Spleen (tissue), 7 donors: ENCODE results near the gene MBNL1.

Experiments
- POLR2A ChIP-seq, 3 donors: fragments of 450-650 bp; IDR thresholded peaks; one replicate each; pipeline ENCODE4 v1.5.1; 2017; ENCODE audit warnings: antibody characterized with exemption in 3 of 3, mild to moderate bottlenecking in 1 of 3
- POLR2AphosphoS5 ChIP-seq, 3 donors: sonication (generic); formaldehyde crosslinking; IDR thresholded peaks; one replicate each; pipeline ENCODE4 v1.5.1; 2017; ENCODE audit warnings: antibody characterized with exemption in 3 of 3
- TF ChIP-seq, protein P1 (sequence below), 11 experiments: fragments of 200-600 bp in 7 of 11; fragments of 450-650 bp in 4 of 11; sonication (generic) in 4 of 11; IDR thresholded peaks in 8 of 11; conservative IDR thresholded peaks in 3 of 11; 1 replicate in 7 of 11; 2 replicates in 4 of 11; pipeline versions ENCODE4 v1.4.0 to v1.8.0; 2016 to 2021; ENCODE audit warnings: antibody characterized with exemption in 11 of 11, inconsistent platforms in 4 of 11, mild to moderate bottlenecking in 1 of 11
- donor health status: DM: no; HTN: no; CAD: no; lungs with moderate emphysema.
- donor health status: DM: no; HTN: no; CAD: no.
- donor health status: DM: no; HTN: no; CAD: no.

DNA sequence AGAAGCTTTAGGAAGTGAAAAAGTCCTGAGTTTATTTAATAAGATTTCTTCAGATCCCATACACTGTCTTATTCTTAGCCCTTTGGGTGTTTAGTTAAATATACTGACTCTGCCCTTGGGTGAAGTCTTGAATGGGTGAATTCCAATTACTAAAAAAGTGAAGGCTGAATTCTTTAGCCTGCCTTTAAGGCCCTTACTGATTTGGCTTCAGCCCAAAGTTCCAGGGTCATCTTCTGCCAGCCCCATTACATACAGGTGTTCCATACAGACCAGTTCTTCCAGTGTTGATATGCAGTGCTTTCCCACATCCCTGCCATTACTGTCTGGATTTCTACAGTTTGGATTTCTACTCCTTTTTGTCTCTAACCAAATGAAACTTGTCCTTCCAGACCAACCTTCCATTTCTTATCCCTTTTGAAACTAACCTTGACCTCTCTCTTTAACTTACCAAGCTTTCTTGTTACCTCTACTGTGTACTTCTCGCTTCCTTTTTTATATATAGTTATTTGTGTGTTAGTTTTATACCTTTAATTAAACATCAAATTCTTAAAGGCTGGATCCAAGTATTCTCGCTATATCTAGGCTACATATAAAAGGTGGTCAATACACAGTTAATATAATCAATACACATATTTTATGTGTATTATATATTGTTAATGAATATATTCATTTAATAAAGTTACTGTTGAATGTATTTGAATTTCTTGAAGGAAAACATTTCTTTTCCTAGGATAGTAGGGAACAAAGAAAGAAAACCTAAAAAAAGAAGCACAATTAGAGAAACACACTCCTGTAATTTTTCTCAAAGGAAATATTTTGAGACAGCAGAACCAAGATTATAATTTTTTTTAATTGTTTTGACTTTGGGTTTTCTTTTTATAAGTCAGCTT is 15.0 kb downstream of the MBNL1 start:
- no peak for TF ChIP-seq POLR2A (IDR thresholded peaks at IDR 0.05)
- TF ChIP-seq, protein P1, sequence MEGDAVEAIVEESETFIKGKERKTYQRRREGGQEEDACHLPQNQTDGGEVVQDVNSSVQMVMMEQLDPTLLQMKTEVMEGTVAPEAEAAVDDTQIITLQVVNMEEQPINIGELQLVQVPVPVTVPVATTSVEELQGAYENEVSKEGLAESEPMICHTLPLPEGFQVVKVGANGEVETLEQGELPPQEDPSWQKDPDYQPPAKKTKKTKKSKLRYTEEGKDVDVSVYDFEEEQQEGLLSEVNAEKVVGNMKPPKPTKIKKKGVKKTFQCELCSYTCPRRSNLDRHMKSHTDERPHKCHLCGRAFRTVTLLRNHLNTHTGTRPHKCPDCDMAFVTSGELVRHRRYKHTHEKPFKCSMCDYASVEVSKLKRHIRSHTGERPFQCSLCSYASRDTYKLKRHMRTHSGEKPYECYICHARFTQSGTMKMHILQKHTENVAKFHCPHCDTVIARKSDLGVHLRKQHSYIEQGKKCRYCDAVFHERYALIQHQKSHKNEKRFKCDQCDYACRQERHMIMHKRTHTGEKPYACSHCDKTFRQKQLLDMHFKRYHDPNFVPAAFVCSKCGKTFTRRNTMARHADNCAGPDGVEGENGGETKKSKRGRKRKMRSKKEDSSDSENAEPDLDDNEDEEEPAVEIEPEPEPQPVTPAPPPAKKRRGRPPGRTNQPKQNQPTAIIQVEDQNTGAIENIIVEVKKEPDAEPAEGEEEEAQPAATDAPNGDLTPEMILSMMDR (IDR thresholded peaks at IDR 0.05 in 8 of 11, conservative IDR thresholded peaks at IDR 0.05 in 3 of 11): no peak
- no peak for TF ChIP-seq POLR2AphosphoS5 (IDR thresholded peaks at IDR 0.05)
